GM18499 (cell line): ENCODE measurements around the gene NRP1.

Source experiments
- ATAC-seq: cut with Tn5 transposase; IDR thresholded peaks from one replicate; pipeline ENCODE4 v1.9.1; 2021; ENCODE audit warnings: moderate number of reproducible peaks; ENCODE audit not compliant: insufficient read depth, unreplicated experiment

The NRP1 gene

GRCh38 chr10:33295851-33296250 is 38.6 kb downstream of the NRP1 start:
- no peak for ATAC-seq

GRCh38 chr10:33293531-33294170 is 40.8 kb downstream of the NRP1 start:
- ATAC-seq, result no peak

- no peak for ATAC-seq
Measured at GRCh38 chr10:33293076-33293475, 41.4 kb downstream of the NRP1 start.

- no peak for ATAC-seq
Measured at GRCh38 chr10:33291053-33291592, 43.3 kb downstream of the NRP1 start.

GRCh38 chr10:33290321-33291052 is 44.0 kb downstream of the NRP1 start:
- no peak for ATAC-seq

- ATAC-seq, result no peak
Measured at GRCh38 chr10:33289776-33290175, 44.7 kb downstream of the NRP1 start.

GRCh38 chr10:33288127-33288526 is 46.3 kb downstream of the NRP1 start:
- ATAC-seq, result no peak

GRCh38 chr10:33287112-33287511 is 47.4 kb downstream of the NRP1 start:
- no peak for ATAC-seq

GRCh38 chr10:33286157-33286934 is 48.1 kb downstream of the NRP1 start:
- no peak for ATAC-seq

- ATAC-seq, result no peak
Measured at GRCh38 chr10:33284945-33285344, 49.5 kb downstream of the NRP1 start.

GRCh38 chr10:33279811-33280602 is 54.5 kb downstream of the NRP1 start:
- no peak for ATAC-seq

- no peak for ATAC-seq
Measured at GRCh38 chr10:33279276-33279675, 55.2 kb downstream of the NRP1 start.

- ATAC-seq, result no peak
Measured at GRCh38 chr10:33278198-33278597, 56.3 kb downstream of the NRP1 start.

- no peak for ATAC-seq
Measured at GRCh38 chr10:33277135-33277536, 57.3 kb downstream of the NRP1 start.

GRCh38 chr10:33276282-33276923 is 58.1 kb downstream of the NRP1 start:
- no peak for ATAC-seq

GRCh38 chr10:33274096-33274785 is 60.2 kb downstream of the NRP1 start:
- ATAC-seq, result no peak

- no peak for ATAC-seq
Measured at GRCh38 chr10:33273295-33274002, 61.0 kb downstream of the NRP1 start.

GRCh38 chr10:33272635-33273034 is 61.8 kb downstream of the NRP1 start:
- no peak for ATAC-seq
